A549 (cell line): ENCODE data around the gene KATNAL1.

Experiments
- BHLHE40 ChIP-seq: IDR thresholded peaks from 2 replicates; pipeline ENCODE4 v1.6.1; 2012; ENCODE audit warnings: low read depth, low read length, inconsistent platforms
- CBX2 ChIP-seq: fragments of 200-600 bp; sonication (generic); IDR thresholded peaks from 2 replicates; pipeline ENCODE4 v1.6.1; 2016; ENCODE audit warnings: low read depth, mild to moderate bottlenecking, borderline replicate concordance
- CEBPB ChIP-seq, 2 experiments: fragments of >200 bp in 1 of 2; sonication (Bioruptor Twin) in 1 of 2; formaldehyde crosslinking in 1 of 2; IDR thresholded peaks; 2 replicates each; pipeline ENCODE4 v1.6.1; 2012 to 2016
- CTCF ChIP-seq: fragments of >200 bp; sonication (Bioruptor Twin); formaldehyde crosslinking; IDR thresholded peaks from 3 replicates; pipeline ENCODE4 v1.5.1; 2016
- ELK1 ChIP-seq: fragments of 150-350 bp; IDR thresholded peaks from 2 replicates; pipeline ENCODE4 v1.6.1; 2014; ENCODE audit warnings: low read depth, mild to moderate bottlenecking, low read length
- EP300 ChIP-seq, 2 experiments: fragments of >200 bp; sonication (Bioruptor Twin); formaldehyde crosslinking; IDR thresholded peaks; 2 replicates in 1 of 2; 3 replicates in 1 of 2; pipeline ENCODE4 v1.6.1; 2016 to 2017
- HDAC2 ChIP-seq: fragments of 200-600 bp; sonication (generic); IDR thresholded peaks from 2 replicates; pipeline ENCODE4 v1.6.1; 2016
- MYC ChIP-seq: IDR thresholded peaks from 2 replicates; pipeline ENCODE4 v1.6.1; 2012; ENCODE audit warnings: mild to moderate bottlenecking, inconsistent platforms, low read length, improper control_type of control experiment, borderline replicate concordance
- NFE2L2 ChIP-seq: fragments of 150-350 bp; conservative IDR thresholded peaks from 2 replicates; pipeline ENCODE4 v1.6.1; 2014; ENCODE audit warnings: low read length
- PHF8 ChIP-seq: fragments of 200-600 bp; sonication (generic); IDR thresholded peaks from 2 replicates; pipeline ENCODE4 v1.6.1; 2016; ENCODE audit warnings: low read depth, mild to moderate bottlenecking, antibody characterized with exemption, moderate library complexity, borderline replicate concordance
- POLR2A ChIP-seq: IDR thresholded peaks from 2 replicates; pipeline ENCODE4 v1.6.1; 2012; ENCODE audit warnings: mild to moderate bottlenecking, low read length
- RAD21 ChIP-seq, 2 experiments: fragments of >200 bp in 1 of 2; sonication (Bioruptor Twin) in 1 of 2; formaldehyde crosslinking in 1 of 2; IDR thresholded peaks in 1 of 2; conservative IDR thresholded peaks in 1 of 2; 2 replicates in 1 of 2; 3 replicates in 1 of 2; pipeline ENCODE4 v1.6.1; 2012 to 2018; ENCODE audit warnings: inconsistent platforms in 1 of 2
- ZSCAN20 ChIP-seq: fragments of 250-450 bp; sonication (Bioruptor Pico); IDR thresholded peaks from 2 replicates; pipeline ENCODE4 v1.8.0; 2022; ENCODE audit warnings: mild to moderate bottlenecking, moderate library complexity

GRCh38 chr13:30192320-30193093 lies 114.8 kb downstream of the KATNAL1 start:
- TF ChIP-seq CBX2 (no peak), CTCF (no peak), MYC (no peak), POLR2A (no peak), PHF8 (no peak), CEBPB (IDR thresholded peaks at IDR 0.05) (no peak), HDAC2 (no peak), EP300 (IDR thresholded peaks at IDR 0.05) (no peak), ELK1 (no peak), RAD21 (conservative IDR thresholded peaks at IDR 0.05 in 1 of 2, IDR thresholded peaks at IDR 0.05 in 1 of 2) (no peak), BHLHE40 (no peak), NFE2L2 (no peak), ZSCAN20 (no peak)
